ENCODE results near the gene GAMT.

Gene GAMT

DNA sequence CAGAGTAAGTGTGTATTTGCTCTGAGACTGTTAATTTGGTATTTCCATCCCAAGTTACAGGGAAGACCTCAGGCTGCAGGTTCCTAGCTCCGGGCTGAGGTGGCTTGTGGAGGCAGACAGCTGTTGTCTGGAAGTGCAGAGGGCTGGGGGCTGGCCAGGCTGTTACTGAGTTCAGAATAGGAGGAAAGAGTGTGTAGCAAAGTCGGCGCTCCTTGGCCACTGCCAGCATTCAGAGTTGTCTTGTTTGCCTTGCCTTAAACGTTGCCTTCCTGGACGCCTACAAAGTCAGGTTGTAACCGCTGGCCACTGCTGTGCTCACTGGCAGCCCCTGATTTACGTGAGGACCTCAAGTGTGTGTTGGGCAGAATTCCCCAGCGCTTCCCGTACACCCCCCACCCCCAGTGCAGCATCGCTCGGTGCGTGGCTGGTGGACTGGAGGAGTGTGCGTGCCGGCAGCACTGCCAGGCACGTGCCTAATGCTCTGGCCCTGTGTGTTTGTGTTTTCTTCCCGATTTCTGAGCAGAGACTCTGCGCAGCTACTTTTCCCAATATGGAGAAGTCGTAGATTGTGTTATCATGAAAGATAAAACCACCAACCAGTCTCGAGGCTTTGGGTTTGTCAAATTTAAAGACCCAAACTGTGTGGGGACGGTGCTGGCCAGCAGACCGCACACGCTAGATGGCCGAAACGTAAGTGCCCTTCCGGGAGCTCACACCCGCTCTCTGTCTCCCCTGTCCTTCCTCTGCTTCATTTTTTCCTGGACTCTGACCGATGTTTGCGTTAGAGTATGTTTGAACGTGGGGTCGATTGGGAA lies 16.5 kb upstream of the GAMT start:
- peaks cover 81% of the 10 kb centered on the region; the same call in 1 of the 2 replicates for H3K36me3 ChIP-seq (ENCODE audit: insufficient read depth, low read length)
- no peak overlapping the region for H3K9ac ChIP-seq (ENCODE audit: low read depth, low read length, poor library complexity, severe bottlenecking)
- H3K79me2 ChIP-seq (ENCODE audit: insufficient read depth, low read length) = peaks cover 82% of the 10 kb centered on the region
- H2AFZ ChIP-seq (ENCODE audit: low read length) = no peak overlapping the region
- no peaks in the 10 kb centered on the region for H3K4me1 ChIP-seq (ENCODE audit: insufficient read depth, low read length, poor library complexity, severe bottlenecking)
- H3K4me3 ChIP-seq (ENCODE audit: low read length, poor library complexity, severe bottlenecking) = no peak overlapping the region
- no peaks in the 10 kb centered on the region for H3K27me3 ChIP-seq (ENCODE audit: insufficient read depth, low read length, poor library complexity, severe bottlenecking)
- H3F3A ChIP-seq (ENCODE audit: low read depth) = no peaks in the 10 kb centered on the region
- peaks cover 73% of the 10 kb centered on the region for H4K20me1 ChIP-seq (ENCODE audit: insufficient read depth, low read length, poor library complexity, severe bottlenecking)
- no peaks in the 10 kb centered on the region for H3K9me3 ChIP-seq (ENCODE audit: insufficient read depth, low read depth, low read length)
- H3K4me2 ChIP-seq (ENCODE audit: low read depth, low read length, poor library complexity, severe bottlenecking) = no peak overlapping the region
- TF ChIP-seq, protein P1, sequence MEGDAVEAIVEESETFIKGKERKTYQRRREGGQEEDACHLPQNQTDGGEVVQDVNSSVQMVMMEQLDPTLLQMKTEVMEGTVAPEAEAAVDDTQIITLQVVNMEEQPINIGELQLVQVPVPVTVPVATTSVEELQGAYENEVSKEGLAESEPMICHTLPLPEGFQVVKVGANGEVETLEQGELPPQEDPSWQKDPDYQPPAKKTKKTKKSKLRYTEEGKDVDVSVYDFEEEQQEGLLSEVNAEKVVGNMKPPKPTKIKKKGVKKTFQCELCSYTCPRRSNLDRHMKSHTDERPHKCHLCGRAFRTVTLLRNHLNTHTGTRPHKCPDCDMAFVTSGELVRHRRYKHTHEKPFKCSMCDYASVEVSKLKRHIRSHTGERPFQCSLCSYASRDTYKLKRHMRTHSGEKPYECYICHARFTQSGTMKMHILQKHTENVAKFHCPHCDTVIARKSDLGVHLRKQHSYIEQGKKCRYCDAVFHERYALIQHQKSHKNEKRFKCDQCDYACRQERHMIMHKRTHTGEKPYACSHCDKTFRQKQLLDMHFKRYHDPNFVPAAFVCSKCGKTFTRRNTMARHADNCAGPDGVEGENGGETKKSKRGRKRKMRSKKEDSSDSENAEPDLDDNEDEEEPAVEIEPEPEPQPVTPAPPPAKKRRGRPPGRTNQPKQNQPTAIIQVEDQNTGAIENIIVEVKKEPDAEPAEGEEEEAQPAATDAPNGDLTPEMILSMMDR (conservative IDR thresholded peaks at IDR 0.05; ENCODE audit: low read length) = no peak
- TF ChIP-seq EZH2phosphoT487 (IDR thresholded peaks at IDR 0.05; ENCODE audit: borderline replicate concordance) = no peak
- no peaks in the 10 kb centered on the region for H3K9me2 ChIP-seq (replicated peaks; ENCODE audit: low read depth, low read length)

- no peaks in the 10 kb centered on the region for H3K9me3 ChIP-seq (ENCODE audit: insufficient read depth, low read depth, low read length)
- H3K4me1 ChIP-seq (ENCODE audit: insufficient read depth, low read length, poor library complexity, severe bottlenecking) = peaks cover under 1% of the 10 kb centered on the region
- no peaks in the 10 kb centered on the region for H3K9me2 ChIP-seq (replicated peaks; ENCODE audit: low read depth, low read length)
- H3K79me2 ChIP-seq (ENCODE audit: insufficient read depth, low read length) = peaks cover 87% of the 10 kb centered on the region
- no peak overlapping the region for H2AFZ ChIP-seq (ENCODE audit: low read length)
- no peak overlapping the region for H3K4me2 ChIP-seq (ENCODE audit: low read depth, low read length, poor library complexity, severe bottlenecking)
- no peaks in the 10 kb centered on the region for H3K27me3 ChIP-seq (ENCODE audit: insufficient read depth, low read length, poor library complexity, severe bottlenecking)
- H3F3A ChIP-seq (ENCODE audit: low read depth) = no peaks in the 10 kb centered on the region
- H3K9ac ChIP-seq (ENCODE audit: low read depth, low read length, poor library complexity, severe bottlenecking) = no peak overlapping the region
- H4K20me1 ChIP-seq (ENCODE audit: insufficient read depth, low read length, poor library complexity, severe bottlenecking) = peaks cover 73% of the 10 kb centered on the region
- TF ChIP-seq, protein P1 (conservative IDR thresholded peaks at IDR 0.05; ENCODE audit: low read length) = no peak
- no peak for TF ChIP-seq EZH2phosphoT487 (IDR thresholded peaks at IDR 0.05; ENCODE audit: borderline replicate concordance)
- H3K4me3 ChIP-seq (ENCODE audit: low read length, poor library complexity, severe bottlenecking) = no peak overlapping the region
- H3K36me3 ChIP-seq (ENCODE audit: insufficient read depth, low read length) = peaks cover 78% of the 10 kb centered on the region; the same call in 1 of the 2 replicates
Measured at GRCh38 chr19:1417145-1417544, 15.8 kb upstream of the GAMT start.

DNA sequence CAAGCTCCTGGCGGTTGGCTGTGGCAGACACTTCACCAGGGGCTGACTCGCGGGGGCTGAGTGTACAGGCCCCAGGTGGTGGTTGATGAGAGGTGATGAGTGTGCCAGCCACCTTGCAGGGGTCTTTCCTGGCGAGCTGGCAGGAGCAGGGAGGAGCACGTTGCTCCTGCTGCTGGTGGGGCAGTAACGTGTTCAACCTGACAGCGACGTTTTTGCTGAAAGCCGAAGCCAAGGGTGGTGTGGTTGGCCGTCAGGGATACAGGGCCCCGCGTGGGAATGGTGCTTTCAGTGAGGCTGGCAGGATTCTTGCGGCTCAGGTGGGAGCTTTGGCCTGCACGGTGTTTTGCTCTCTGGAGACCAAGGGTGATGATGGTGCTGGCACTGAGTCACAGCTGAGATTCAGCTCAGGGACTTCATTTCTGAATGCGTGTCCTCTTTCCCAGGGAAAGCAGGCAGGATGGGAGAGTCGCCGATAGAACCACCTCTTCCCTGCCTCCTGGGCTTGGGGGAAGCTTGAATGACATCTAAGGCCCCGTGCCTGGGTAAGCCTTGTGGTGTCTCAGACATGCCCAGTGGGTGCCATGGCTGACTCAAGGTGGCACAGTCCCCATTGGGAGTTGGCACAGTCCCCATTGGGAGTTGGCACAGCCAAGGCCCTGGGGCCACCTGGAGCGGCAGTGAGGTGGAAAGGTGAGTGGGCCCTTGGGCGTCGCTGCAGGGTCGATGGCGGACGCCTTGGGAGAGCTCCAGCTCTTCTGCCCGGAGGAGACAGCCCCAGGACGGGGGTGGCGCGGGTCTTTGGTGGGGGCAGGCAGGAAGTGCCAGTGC lies 14.9 kb upstream of the GAMT start:
- Histone ChIP-seq H2AFZ (ENCODE audit: low read length) (no peak overlapping the region), H3K79me2 (ENCODE audit: insufficient read depth, low read length) (peaks cover 94% of the 10 kb centered on the region), H3K9ac (ENCODE audit: low read depth, low read length, poor library complexity, severe bottlenecking) (no peak overlapping the region), H3K4me1 (ENCODE audit: insufficient read depth, low read length, poor library complexity, severe bottlenecking) (peaks cover 8% of the 10 kb centered on the region), H3K36me3 (ENCODE audit: insufficient read depth, low read length) (peaks cover 69% of the 10 kb centered on the region; the same call in 1 of the 2 replicates), H4K20me1 (ENCODE audit: insufficient read depth, low read length, poor library complexity, severe bottlenecking) (peaks cover 78% of the 10 kb centered on the region), H3K4me3 (ENCODE audit: low read length, poor library complexity, severe bottlenecking) (no peak overlapping the region), H3K4me2 (ENCODE audit: low read depth, low read length, poor library complexity, severe bottlenecking) (no peak overlapping the region), H3K27me3 (ENCODE audit: insufficient read depth, low read length, poor library complexity, severe bottlenecking) (no peaks in the 10 kb centered on the region), H3F3A (ENCODE audit: low read depth) (no peaks in the 10 kb centered on the region), H3K9me2 (replicated peaks; ENCODE audit: low read depth, low read length) (no peaks in the 10 kb centered on the region), H3K9me3 (ENCODE audit: insufficient read depth, low read depth, low read length) (no peaks in the 10 kb centered on the region)
- no peak for TF ChIP-seq EZH2phosphoT487 (IDR thresholded peaks at IDR 0.05; ENCODE audit: borderline replicate concordance)
- TF ChIP-seq, protein P1 (conservative IDR thresholded peaks at IDR 0.05; ENCODE audit: low read length) = no peak
